Fibroblast of skin of right biceps (primary cell): ENCODE data around the gene PFDN4.
"Not testable (repeated sequence)": the region's sequence is repeated elsewhere in the genome, so short reads cannot be mapped to it uniquely, and the experiment has no call there.

Experiments used
- DNase-seq: peaks from one replicate; pipeline ENCODE4 v3.0.0-alpha.2; 2013

Gene PFDN4

GRCh38 chr20:54227751-54228150 is 19.9 kb downstream of the PFDN4 start:
- no peak for DNase-seq

GRCh38 chr20:54228841-54229240 is 21.0 kb downstream of the PFDN4 start:
- peak; percentile 51 for DNase-seq

- no peak for DNase-seq
These were observed 21.8 kb downstream of the PFDN4 start for GRCh38 chr20:54229566-54230160.

GRCh38 chr20:54231036-54231435 is 23.1 kb downstream of the PFDN4 start:
- DNase-seq, result peak; percentile 48

GRCh38 chr20:54234991-54235390 is 27.1 kb downstream of the PFDN4 start:
- DNase-seq, result no peak

- DNase-seq, result no peak
These were observed 29.4 kb downstream of the PFDN4 start for GRCh38 chr20:54237116-54237943.

GRCh38 chr20:54244113-54244512 is 36.2 kb downstream of the PFDN4 start:
- no peak for DNase-seq

GRCh38 chr20:54248705-54249104 is 40.8 kb downstream of the PFDN4 start:
- DNase-seq, result not testable (repeated sequence)

- no peak for DNase-seq
These were observed 42.8 kb downstream of the PFDN4 start for GRCh38 chr20:54250691-54251090.

- DNase-seq, result no peak
These were observed 43.2 kb downstream of the PFDN4 start for GRCh38 chr20:54251096-54251495.

GRCh38 chr20:54254596-54254995 is 46.7 kb downstream of the PFDN4 start:
- peak; percentile 58 for DNase-seq

GRCh38 chr20:54255157-54255556 is 47.3 kb downstream of the PFDN4 start:
- DNase-seq, result peak; percentile 83

- DNase-seq, result no peak
These were observed 48.3 kb downstream of the PFDN4 start for GRCh38 chr20:54256202-54256601.

GRCh38 chr20:54257071-54257816 is 49.4 kb downstream of the PFDN4 start:
- DNase-seq, result peak; percentile 92

- no peak for DNase-seq
These were observed 52.2 kb downstream of the PFDN4 start for GRCh38 chr20:54260116-54260515.

GRCh38 chr20:54262671-54263070 is 54.8 kb downstream of the PFDN4 start:
- DNase-seq, result no peak

- no peak for DNase-seq
These were observed 55.3 kb downstream of the PFDN4 start for GRCh38 chr20:54263116-54263690.

- DNase-seq, result not testable (repeated sequence)
These were observed 57.9 kb downstream of the PFDN4 start for GRCh38 chr20:54265791-54266190.

- no peak for DNase-seq
These were observed 59.0 kb downstream of the PFDN4 start for GRCh38 chr20:54266844-54267243.

- DNase-seq, result peak; percentile 54
These were observed 59.7 kb downstream of the PFDN4 start for GRCh38 chr20:54267483-54268003.

GRCh38 chr20:54268941-54269340 is 61.1 kb downstream of the PFDN4 start:
- DNase-seq, result no peak
